Measurements from ENCODE around the gene KIAA1217.

KIAA1217 gene

GRCh38 chr10:24459836-24460235, 250.9 kb downstream of the KIAA1217 start:
- no peak overlapping the region for H3K27ac ChIP-seq
- no peak overlapping the region for H3K4me3 ChIP-seq
- DNase-seq (ENCODE audit: low spot score): no peak
- no peak for TF ChIP-seq CTCF (IDR thresholded peaks at IDR 0.05)

GRCh38 chr10:24462291-24462813, 253.4 kb downstream of the KIAA1217 start:
- no peak for DNase-seq (ENCODE audit: low spot score)
- Histone ChIP-seq H3K4me3 (no peak overlapping the region), H3K27ac (no peak overlapping the region)
- TF ChIP-seq CTCF (IDR thresholded peaks at IDR 0.05): no peak

GRCh38 chr10:24462889-24463552, 254.1 kb downstream of the KIAA1217 start:
- H3K4me3 ChIP-seq: no peak overlapping the region
- no peak for DNase-seq (ENCODE audit: low spot score)
- H3K27ac ChIP-seq: peak overlapping the region; percentile 59 to 61
- TF ChIP-seq CTCF (IDR thresholded peaks at IDR 0.05): no peak

- no peak overlapping the region for H3K4me3 ChIP-seq
- TF ChIP-seq CTCF (IDR thresholded peaks at IDR 0.05): no peak
- DNase-seq (ENCODE audit: low spot score): no peak
- peak overlapping the region; percentile 59 to 61 for H3K27ac ChIP-seq
Measured at GRCh38 chr10:24463611-24464426, 254.9 kb downstream of the KIAA1217 start.

- no peak for DNase-seq (ENCODE audit: low spot score)
- Histone ChIP-seq H3K4me3 (no peak overlapping the region), H3K27ac (peak overlapping the region; percentile 59 to 61)
- TF ChIP-seq CTCF (IDR thresholded peaks at IDR 0.05): no peak
Measured at GRCh38 chr10:24465124-24465874, 256.4 kb downstream of the KIAA1217 start.

- Histone ChIP-seq H3K4me3 (no peak overlapping the region), H3K27ac (peak overlapping the region; percentile 59 to 61)
- no peak for DNase-seq (ENCODE audit: low spot score)
- no peak for TF ChIP-seq CTCF (IDR thresholded peaks at IDR 0.05)
Measured at GRCh38 chr10:24465891-24466818, 257.2 kb downstream of the KIAA1217 start.
